ENCODE data around the gene HPSE2. TPM values are rescaled to one million over a fixed set of nuclear protein-coding genes. Genes with fewer than 3 reads are reported as not detected.

HPSE2 gene
- total and polyA plus RNA-seq, 2 of the 8 experiments (the other 6 are each of a cell fraction or from before 2014, with no cell fraction given), result 0.41 to 0.58 TPM

DNA sequence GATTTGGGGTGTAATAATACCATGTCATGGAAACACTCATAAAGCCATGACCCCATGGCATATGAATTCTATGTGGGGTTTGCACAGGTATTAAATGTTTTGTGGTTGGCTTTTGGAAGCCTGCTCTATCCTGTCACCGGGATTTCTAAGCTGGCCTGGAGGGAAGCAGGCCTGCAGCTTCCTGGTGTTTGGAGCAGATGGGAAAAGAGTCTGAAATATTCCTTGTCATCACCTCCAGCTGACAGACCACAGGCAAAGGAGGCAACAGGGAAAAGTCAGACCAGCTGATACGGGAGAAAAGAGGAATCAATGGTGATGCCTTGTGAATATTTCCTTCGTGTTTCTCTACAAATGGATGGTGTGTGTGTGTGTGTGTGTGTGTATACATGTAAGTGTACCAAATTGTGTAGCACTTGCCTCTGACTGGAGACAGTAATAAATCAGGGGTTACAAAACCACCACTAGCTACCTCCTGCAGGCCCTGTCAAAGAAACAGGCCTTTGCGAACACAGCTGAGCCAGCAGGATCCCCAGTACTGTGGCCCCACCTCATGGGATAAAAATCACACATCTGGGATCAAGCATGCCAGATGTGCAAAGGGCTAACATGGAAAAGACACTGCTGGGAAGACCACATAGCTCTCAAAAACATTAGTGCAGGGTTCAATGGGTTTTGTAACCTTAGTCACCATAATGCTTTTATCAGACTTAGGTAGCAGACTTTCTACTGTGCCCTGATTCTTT is 668.1 kb downstream of the HPSE2 start:
- Histone ChIP-seq H3K56ac (replicated peaks; ENCODE audit: insufficient read length, low read depth, low read length) (no peak overlapping the region), H3K18ac (ENCODE audit: extremely low read depth, low read length) (no peak overlapping the region), H2BK120ac (replicated peaks; ENCODE audit: low read depth, low read length) (no peak overlapping the region), H3K79me2 (ENCODE audit: control insufficient read depth in 1 of 2, insufficient read depth in 2 of 2, low read length in 2 of 2) (no peaks in the 10 kb centered on the region), H3K4me2 (ENCODE audit: insufficient read depth in 1 of 2, low read depth in 2 of 2, low read length in 2 of 2) (no peak overlapping the region), H3K4me1 (replicated peaks in 1 of 4; ENCODE audit: control insufficient read depth in 3 of 4, insufficient read depth in 4 of 4, low read length in 3 of 4) (no peaks in the 10 kb centered on the region), H2BK12ac (ENCODE audit: low read depth, low read length) (no peak overlapping the region), H3K27ac (ENCODE audit: low read depth, low read length) (no peak overlapping the region), H2AK5ac (ENCODE audit: low read depth, low read length) (no peak overlapping the region), H2BK20ac (ENCODE audit: low read length) (no peak overlapping the region), H4K5ac (ENCODE audit: insufficient read length, low read depth, low read length) (no peak overlapping the region), H2AFZ (ENCODE audit: low read length) (no peak overlapping the region), H3K9ac (replicated peaks in 1 of 4; ENCODE audit: extremely low read depth in 1 of 4, low read depth in 3 of 4, low read length in 3 of 4) (no peak overlapping the region), H4K91ac (replicated peaks; ENCODE audit: insufficient read length, low read length) (no peak overlapping the region), H3K23me2 (ENCODE audit: low read depth, low read length) (no peaks in the 10 kb centered on the region), H2BK15ac (ENCODE audit: low read length) (no peak overlapping the region), H4K20me1 (replicated peaks in 1 of 2; ENCODE audit: control insufficient read depth in 1 of 2, insufficient read depth in 2 of 2, low read length in 2 of 2) (no peaks in the 10 kb centered on the region), H3K4me3 (ENCODE audit: extremely low read depth in 1 of 4, insufficient read depth in 2 of 4, low read depth in 3 of 4, low read length in 4 of 4) (no peak overlapping the region), H3K14ac (ENCODE audit: insufficient read length) (no peak overlapping the region), H3K23ac (ENCODE audit: insufficient read length) (no peak overlapping the region), H3K9me3 (ENCODE audit: insufficient read depth in 2 of 2, low read depth in 1 of 2, low read length in 1 of 2) (no peaks in the 10 kb centered on the region), H2BK5ac (ENCODE audit: low read depth, low read length) (no peak overlapping the region), H3K4ac (replicated peaks; ENCODE audit: insufficient read length, low read depth, low read length) (no peak overlapping the region), H3K36me3 (ENCODE audit: control insufficient read depth in 2 of 4, insufficient read depth in 4 of 4, low read length in 3 of 4) (no peaks in the 10 kb centered on the region), H3K27me3 (replicated peaks in 1 of 4; ENCODE audit: control insufficient read depth in 3 of 4, extremely low read depth in 1 of 4, insufficient read depth in 3 of 4, low read length in 3 of 4) (no peaks in the 10 kb centered on the region), H3K79me1 (ENCODE audit: low read depth, low read length) (no peaks in the 10 kb centered on the region), H4K8ac (ENCODE audit: extremely low read depth, insufficient read depth, low read length) (no peak overlapping the region)
- FAIRE-seq (no peak), DNase-seq (ENCODE audit: low read depth in 1 of 2, low spot score in 2 of 2) (no peak)
- POLR2A ChIA-PET (ENCODE audit: partially characterized antibody), result no interaction called here
- no peak for TF ChIP-seq SRF (IDR thresholded peaks at IDR 0.05; ENCODE audit: low read depth, low read length)
- no peak for TF ChIP-seq ASH2L (IDR thresholded peaks at IDR 0.05; ENCODE audit: low read length)
- no peak for TF ChIP-seq SP2 (IDR thresholded peaks at IDR 0.05; ENCODE audit: low read length)
- no peak for TF ChIP-seq CTBP2 (IDR thresholded peaks at IDR 0.05; ENCODE audit: borderline replicate concordance, insufficient read depth, insufficient read length, low read length)
- no peak for TF ChIP-seq EP300 (IDR thresholded peaks at IDR 0.05; ENCODE audit: borderline replicate concordance in 1 of 2, low read depth in 2 of 2, low read length in 2 of 2)
- no peak for TF ChIP-seq NANOG (IDR thresholded peaks at IDR 0.05; ENCODE audit: insufficient read depth, low read depth, low read length, poor library complexity, severe bottlenecking)
- TF ChIP-seq MAFK (IDR thresholded peaks at IDR 0.05; ENCODE audit: low read depth, low read length), result no peak
- no peak for TF ChIP-seq TCF12 (IDR thresholded peaks at IDR 0.05; ENCODE audit: low read depth, low read length)
- TF ChIP-seq JUND (IDR thresholded peaks at IDR 0.05; ENCODE audit: low read length), result no peak
- no peak for TF ChIP-seq BRCA1 (IDR thresholded peaks at IDR 0.05; ENCODE audit: low read depth, low read length)
- CTCF ChIA-PET (ENCODE audit: partially characterized antibody), result interaction anchor here (0.9 to 1.3 kb wide), 4 partner anchors 12 to 142 kb away, joined by 3 to 4 read pairs (median 3); no protein-coding TSS in a partner anchor
- WGBS, 2 experiments (ENCODE audit: extremely low coverage in 1 of 2, insufficient coverage in 1 of 2, insufficient read length in 1 of 2, insufficient replicate concordance in 2 of 2, low coverage in 1 of 2, low lambda C conversion rate in 2 of 2, missing lambda C conversion rate in 1 of 2), result 82% methylated on average over 4 of the region's 4 CpGs; no CpG with 5 or more reads in 1 of the 2 experiments

All from H1 (cell line).